H1 (cell line): Measurements from ENCODE around the gene FGF6. TPM values are rescaled to one million over a fixed set of nuclear protein-coding genes. Genes with fewer than 3 reads are reported as not detected.

ENCODE experiments used
- CTCF ChIA-PET: fragments of 300-600 bp; sonication (Branson Sonifier 250); formaldehyde crosslinking; loops from one replicate; lab custom pipeline; 2021; ENCODE audit not compliant: partially characterized antibody; lab: Charles Lee
- POLR2A ChIA-PET: fragments of 300-600 bp; sonication (Branson Sonifier 250); formaldehyde crosslinking; loops from one replicate; lab custom pipeline; 2021; ENCODE audit warnings: inconsistent platforms; ENCODE audit not compliant: partially characterized antibody; lab: Charles Lee
- DNase-seq, 2 experiments: peaks; one replicate each; pipeline versions ENCODE4 v3.0.0 to v3.0.0-alpha.2; 2010 to 2022; ENCODE audit warnings: low spot score in 2 of 2, low read depth in 1 of 2, mixed read lengths in 1 of 2
- FAIRE-seq: peaks from 2 replicates; lab custom pipeline; 2011; peaks lifted over from hg19 to GRCh38; lab: Jason Lieb, UNC
- H2AFZ ChIP-seq: 2 replicates; pipeline ENCODE4 v1.8.1; 2012; ENCODE audit warnings: low read length, inconsistent platforms
- H2AK5ac ChIP-seq: 2 replicates; pipeline ENCODE4 v1.6.1; 2013; ENCODE audit warnings: low read depth, low read length
- H2BK120ac ChIP-seq: replicated peaks from 2 replicates; pipeline ENCODE3; 2013; ENCODE audit warnings: low read depth, low read length, inconsistent platforms
- H2BK12ac ChIP-seq: 2 replicates; pipeline ENCODE4 v1.6.1; 2013; ENCODE audit warnings: low read depth, low read length
- H2BK15ac ChIP-seq: 2 replicates; pipeline ENCODE4 v1.6.1; 2013; ENCODE audit warnings: low read length
- H2BK20ac ChIP-seq: 2 replicates; pipeline ENCODE4 v1.6.1; 2013; ENCODE audit warnings: low read length
- H2BK5ac ChIP-seq: 2 replicates; pipeline ENCODE4 v1.6.1; 2013; ENCODE audit warnings: low read depth, low read length
- H3K14ac ChIP-seq: 2 replicates; pipeline ENCODE4 v1.6.1; 2013; ENCODE audit warnings: inconsistent platforms; ENCODE audit not compliant: insufficient read length
- H3K18ac ChIP-seq: 2 replicates; pipeline ENCODE4 v1.6.1; 2013; ENCODE audit warnings: low read length; ENCODE audit errors: extremely low read depth
- H3K23ac ChIP-seq: 2 replicates; pipeline ENCODE4 v1.6.1; 2013; ENCODE audit warnings: inconsistent platforms; ENCODE audit not compliant: insufficient read length
- H3K23me2 ChIP-seq: 2 replicates; pipeline ENCODE4 v1.6.1; 2013; ENCODE audit warnings: low read depth, low read length
- H3K27ac ChIP-seq: 2 replicates; pipeline ENCODE4 v1.6.1; 2011; ENCODE audit warnings: low read depth, low read length, inconsistent platforms
- H3K27me3 ChIP-seq, 4 experiments: replicated peaks in 1 of 4; 1 replicate in 1 of 4; 2 replicates in 3 of 4; pipeline versions ENCODE4 v1.6.1 to v1.8.1; 2011 to 2013; ENCODE audit warnings: low read length in 3 of 4, mild to moderate bottlenecking in 3 of 4, inconsistent platforms in 2 of 4, mixed read lengths in 2 of 4, moderate library complexity in 1 of 4; ENCODE audit not compliant: control insufficient read depth in 3 of 4, insufficient read depth in 3 of 4; ENCODE audit errors: extremely low read depth in 1 of 4
- H3K36me3 ChIP-seq, 4 experiments: 2 replicates each; pipeline versions ENCODE4 v1.6.1 to v1.8.1; 2011 to 2013; ENCODE audit warnings: mild to moderate bottlenecking in 4 of 4, low read length in 3 of 4, moderate library complexity in 2 of 4, control low read depth in 1 of 4, inconsistent platforms in 1 of 4; ENCODE audit not compliant: insufficient read depth in 4 of 4, control insufficient read depth in 2 of 4
- H3K4ac ChIP-seq: replicated peaks from 2 replicates; pipeline ENCODE3; 2013; ENCODE audit warnings: low read length, low read depth, mixed read lengths, inconsistent platforms; ENCODE audit not compliant: insufficient read length
- H3K4me1 ChIP-seq, 4 experiments: replicated peaks in 1 of 4; 1 replicate in 1 of 4; 2 replicates in 3 of 4; pipeline versions ENCODE4 v1.6.1 to v1.8.1; 2011 to 2013; ENCODE audit warnings: low read length in 3 of 4, inconsistent platforms in 2 of 4, mixed read lengths in 1 of 4; ENCODE audit not compliant: insufficient read depth in 4 of 4, control insufficient read depth in 3 of 4
- H3K4me2 ChIP-seq, 2 experiments: 2 replicates each; pipeline versions ENCODE4 v1.6.1 to v1.8.1; 2011 to 2013; ENCODE audit warnings: low read depth in 2 of 2, low read length in 2 of 2, control low read depth in 1 of 2, inconsistent platforms in 1 of 2, mild to moderate bottlenecking in 1 of 2; ENCODE audit not compliant: insufficient read depth in 1 of 2
- H3K4me3 ChIP-seq, 4 experiments: fragments of 200-600, 300-600 bp in 1 of 4; sonication (generic), shearing (Covaris generic), sonication (Bioruptor Twin) in 1 of 4; 2 replicates each; pipeline versions ENCODE4 v1.5.1 to v1.8.1; 2011 to 2016; ENCODE audit warnings: low read length in 4 of 4, low read depth in 3 of 4, control low read depth in 2 of 4, inconsistent platforms in 2 of 4, mild to moderate bottlenecking in 2 of 4, mixed read lengths in 1 of 4, moderate library complexity in 1 of 4; ENCODE audit not compliant: insufficient read depth in 2 of 4; ENCODE audit errors: extremely low read depth in 1 of 4
- H3K56ac ChIP-seq: replicated peaks from 2 replicates; pipeline ENCODE3; 2013; ENCODE audit warnings: low read depth, mild to moderate bottlenecking, mixed read lengths, low read length, inconsistent platforms; ENCODE audit not compliant: insufficient read length
- H3K79me1 ChIP-seq: 2 replicates; pipeline ENCODE4 v1.6.1; 2013; ENCODE audit warnings: low read depth, low read length, control low read depth
- H3K79me2 ChIP-seq, 2 experiments: 2 replicates each; pipeline versions ENCODE4 v1.6.1 to v1.8.1; 2012 to 2013; ENCODE audit warnings: low read length in 2 of 2, mild to moderate bottlenecking in 2 of 2, inconsistent platforms in 1 of 2; ENCODE audit not compliant: insufficient read depth in 2 of 2, control insufficient read depth in 1 of 2
- H3K9ac ChIP-seq, 4 experiments: replicated peaks in 1 of 4; 1 replicate in 1 of 4; 2 replicates in 3 of 4; pipeline versions ENCODE4 v1.6.1 to v1.8.1; 2011 to 2013; ENCODE audit warnings: low read depth in 3 of 4, low read length in 3 of 4, control low read depth in 2 of 4, mild to moderate bottlenecking in 2 of 4, moderate library complexity in 2 of 4, inconsistent platforms in 1 of 4; ENCODE audit errors: extremely low read depth in 1 of 4
- H3K9me3 ChIP-seq, 2 experiments: 2 replicates each; pipeline versions ENCODE4 v1.6.1 to v1.8.1; 2012 to 2013; ENCODE audit warnings: mild to moderate bottlenecking in 2 of 2, moderate library complexity in 2 of 2, control low read depth in 1 of 2, inconsistent platforms in 1 of 2, low read depth in 1 of 2, low read length in 1 of 2, mixed read lengths in 1 of 2; ENCODE audit not compliant: insufficient read depth in 2 of 2
- H4K20me1 ChIP-seq, 2 experiments: replicated peaks in 1 of 2; 2 replicates each; pipeline versions ENCODE3 to v1.8.1; 2011 to 2013; ENCODE audit warnings: inconsistent platforms in 2 of 2, low read length in 2 of 2, mild to moderate bottlenecking in 1 of 2; ENCODE audit not compliant: insufficient read depth in 2 of 2, control insufficient read depth in 1 of 2
- H4K5ac ChIP-seq: 2 replicates; pipeline ENCODE4 v1.6.1; 2013; ENCODE audit warnings: low read length, low read depth, mixed read lengths, inconsistent platforms; ENCODE audit not compliant: insufficient read length
- H4K8ac ChIP-seq: 2 replicates; pipeline ENCODE4 v1.8.0; 2013; ENCODE audit warnings: mild to moderate bottlenecking, moderate library complexity, low read length, inconsistent platforms; ENCODE audit not compliant: insufficient read depth; ENCODE audit errors: extremely low read depth
- H4K91ac ChIP-seq: replicated peaks from 2 replicates; pipeline ENCODE3; 2013; ENCODE audit warnings: low read length, mixed read lengths, inconsistent platforms; ENCODE audit not compliant: insufficient read length
- ASH2L ChIP-seq: fragments of 200-600, 300-600 bp; sonication (generic); IDR thresholded peaks from one replicate; pipeline ENCODE4 v1.7.1; 2017; ENCODE audit warnings: low read length
- CEBPB ChIP-seq: IDR thresholded peaks from 2 replicates; pipeline ENCODE4 v1.6.1; 2012; ENCODE audit warnings: low read depth, low read length
- CREB1 ChIP-seq: IDR thresholded peaks from 2 replicates; pipeline ENCODE4 v1.6.1; 2012; ENCODE audit warnings: inconsistent platforms
- GTF2F1 ChIP-seq: IDR thresholded peaks from 2 replicates; pipeline ENCODE4 v1.6.1; 2012; ENCODE audit warnings: low read depth, low read length, improper control_type of control experiment, borderline replicate concordance
- KDM1A ChIP-seq: fragments of 200-600, 300-600 bp; sonication (generic); IDR thresholded peaks from 2 replicates; pipeline ENCODE4 v1.7.1; 2016; ENCODE audit warnings: mild to moderate bottlenecking, low read length, borderline replicate concordance
- MAFK ChIP-seq: IDR thresholded peaks from 2 replicates; pipeline ENCODE4 v1.6.1; 2012; ENCODE audit warnings: low read depth, mild to moderate bottlenecking, improper control_type of control experiment, low read length
- RNF2 ChIP-seq: fragments of 200-900, 300-1000 bp; sonication (generic); IDR thresholded peaks from 2 replicates; pipeline ENCODE4 v1.7.1; 2016; ENCODE audit warnings: borderline replicate concordance, low read depth, mild to moderate bottlenecking, antibody characterized with exemption, low read length; ENCODE audit not compliant: poor library complexity, severe bottlenecking; ENCODE audit errors: missing control alignments
- SAP30 ChIP-seq: fragments of 300-600 bp; sonication (generic); IDR thresholded peaks from 2 replicates; pipeline ENCODE4 v1.7.1; 2012; ENCODE audit warnings: low read length, moderate library complexity, mild to moderate bottlenecking, inconsistent platforms; ENCODE audit not compliant: insufficient read depth, insufficient replicate concordance
- SIN3A ChIP-seq, 2 experiments: IDR thresholded peaks in 1 of 2; conservative IDR thresholded peaks in 1 of 2; 2 replicates each; pipeline ENCODE4 v1.6.1; 2011 to 2012; ENCODE audit warnings: low read length in 2 of 2, improper control_type of control experiment in 1 of 2, low read depth in 1 of 2, mild to moderate bottlenecking in 1 of 2
- SIX5 ChIP-seq: IDR thresholded peaks from 2 replicates; pipeline ENCODE4 v1.6.1; 2011; ENCODE audit warnings: mild to moderate bottlenecking, low read depth, low read length
- SP4 ChIP-seq: IDR thresholded peaks from 2 replicates; pipeline ENCODE4 v1.6.1; 2012; ENCODE audit warnings: low read length, inconsistent platforms
- TCF12 ChIP-seq: IDR thresholded peaks from 2 replicates; pipeline ENCODE4 v1.6.1; 2011; ENCODE audit warnings: low read depth, mild to moderate bottlenecking, low read length
- ZNF274 ChIP-seq: IDR thresholded peaks from 2 replicates; pipeline ENCODE4 v1.7.0; 2012; ENCODE audit warnings: low read length, borderline replicate concordance; ENCODE audit errors: extremely low read depth
- WGBS, 2 experiments: shearing (Covaris generic) in 1 of 2; methylation state at CpG; one replicate each; pipeline versions ENCODE4 v1.1.6 to v1.1.7; 2013 to 2015; ENCODE audit warnings: low lambda C conversion rate in 2 of 2, mixed read lengths in 2 of 2, inconsistent platforms in 1 of 2, low coverage in 1 of 2, missing lambda C conversion rate in 1 of 2; ENCODE audit not compliant: insufficient replicate concordance in 2 of 2, insufficient coverage in 1 of 2, insufficient read length in 1 of 2; ENCODE audit errors: extremely low coverage in 1 of 2, missing lambda C conversion rate in 1 of 2; 5-methylcytosine and 5-hydroxymethylcytosine counted together
- polyA plus RNA-seq, 7 experiments: library from polyadenylated mRNA; depleted of rRNA in 3 of 7; stranded (reverse) in 5 of 7; unstranded in 2 of 7; fragments of >200 nt in 5 of 7; fragments of 200-250 nt in 2 of 7; gene quantifications; 1 replicate in 5 of 7; 2 replicates in 1 of 7; 4 replicates in 1 of 7; pipeline versions ENCODE4 v1.2.1 to v1.2.3, GENCODE V29; 2011 to 2013; ENCODE audit warnings: missing spikeins in 2 of 7, mixed read lengths in 2 of 7
- total RNA-seq: library from RNA; stranded (reverse); fragmentation: NEBNext Ultra II Directional; extraction: Animal tissue kit (Norgen Biotek cat#: 25700); gene quantifications from 2 replicates; pipeline ENCODE4 v1.2.1, GENCODE V29; 2021
- TF ChIP-seq, protein P1 (sequence below): IDR thresholded peaks from 2 replicates; pipeline ENCODE4 v1.6.1; 2011; ENCODE audit warnings: low read depth, mild to moderate bottlenecking, low read length; ENCODE audit not compliant: insufficient read depth

FGF6 gene
- total and polyA plus RNA-seq, 2 of the 8 experiments (the other 6 are each of a cell fraction or from before 2014, with no cell fraction given): not detected

DNA sequence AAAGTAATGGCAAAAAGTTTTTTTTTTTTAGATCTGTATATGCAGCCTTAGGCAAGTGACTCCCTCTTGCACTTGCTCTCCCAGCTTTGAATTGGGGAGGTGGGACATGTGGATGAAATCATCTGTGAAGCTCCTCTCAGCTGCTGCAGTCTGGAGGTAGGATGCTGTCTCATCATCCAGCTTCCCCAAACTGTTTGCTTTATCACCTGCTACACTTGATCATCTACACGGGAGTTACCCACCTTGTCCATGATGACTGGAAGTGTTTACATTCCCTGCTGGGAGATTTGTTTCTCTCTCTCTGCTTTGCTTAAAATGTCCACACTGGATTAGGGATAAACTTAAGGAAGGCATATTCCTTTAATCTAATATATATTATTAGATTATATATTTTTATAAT, 57.6 kb downstream of the FGF6 start:
- H2AK5ac ChIP-seq: no peak overlapping the region
- no peak overlapping the region for H2BK15ac ChIP-seq
- peaks cover 0 to 3% (median 0%) of the 10 kb centered on the region in 4 experiments; a peak in 2 of 7 replicates for H3K4me1 ChIP-seq
- no peak for FAIRE-seq
- ChIA-PET CTCF (interaction anchor here (1.5 to 1.6 kb wide), 2 partner anchors 17 to 139 kb away, joined by 5 read pairs; no protein-coding TSS in a partner anchor), POLR2A (no interaction called here)
- H3K4me2 ChIP-seq: no peak overlapping the region
- DNase-seq: no peak
- no peak overlapping the region for H3K56ac ChIP-seq
- H3K36me3 ChIP-seq: no peaks in the 10 kb centered on the region
- WGBS, 2 experiments: 100% methylated on average over 1 of the region's 1 CpG; no CpG with 5 or more reads in 1 of the 2 experiments
- H3K18ac ChIP-seq: no peak overlapping the region
- no peak overlapping the region for H3K4me3 ChIP-seq
- H4K5ac ChIP-seq: no peak overlapping the region
- no peak overlapping the region for H2BK12ac ChIP-seq
- no peaks in the 10 kb centered on the region for H3K23me2 ChIP-seq
- no peak overlapping the region for H2BK120ac ChIP-seq
- H4K8ac ChIP-seq: no peak overlapping the region
- H3K23ac ChIP-seq: no peak overlapping the region
- no peaks in the 10 kb centered on the region for H3K9me3 ChIP-seq
- no peak overlapping the region for H2AFZ ChIP-seq
- H4K91ac ChIP-seq: no peak overlapping the region
- H3K14ac ChIP-seq: no peak overlapping the region
- no peaks in the 10 kb centered on the region for H3K27me3 ChIP-seq
- H3K27ac ChIP-seq: no peak overlapping the region
- H3K79me2 ChIP-seq: no peaks in the 10 kb centered on the region
- H3K4ac ChIP-seq: no peak overlapping the region
- no peak overlapping the region for H2BK5ac ChIP-seq
- no peaks in the 10 kb centered on the region for H4K20me1 ChIP-seq
- H3K79me1 ChIP-seq: no peaks in the 10 kb centered on the region
- no peak overlapping the region for H3K9ac ChIP-seq
- no peak overlapping the region for H2BK20ac ChIP-seq
- TF ChIP-seq SAP30 (no peak), KDM1A (no peak), ASH2L (no peak), ZNF274 (no peak), MAFK (no peak), CEBPB (no peak), SP4 (no peak), RNF2 (no peak), GTF2F1 (no peak), SIN3A (conservative IDR thresholded peaks at IDR 0.05 in 1 of 2, IDR thresholded peaks at IDR 0.05 in 1 of 2; ENCODE audit: low read depth in 1 of 2, low read length in 2 of 2) (no peak), CREB1 (no peak), SIX5 (no peak), TCF12 (no peak)
- TF ChIP-seq, protein P1, sequence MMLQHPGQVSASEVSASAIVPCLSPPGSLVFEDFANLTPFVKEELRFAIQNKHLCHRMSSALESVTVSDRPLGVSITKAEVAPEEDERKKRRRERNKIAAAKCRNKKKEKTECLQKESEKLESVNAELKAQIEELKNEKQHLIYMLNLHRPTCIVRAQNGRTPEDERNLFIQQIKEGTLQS: no peak
